A549 (cell line): ENCODE data around the gene PTPRN2. TPM values are rescaled to one million over a fixed set of nuclear protein-coding genes. Genes with fewer than 3 reads are reported as not detected.
A peak's percentile ranks its signal among the peaks of the same experiment; 100 is the strongest.

Experiments
- ATAC-seq, 2 experiments: fragments of 200-7000 bp in 1 of 2; fragments of >200 bp in 1 of 2; cut with Nextera tagmentation in 1 of 2; cut with Tn5 transposase in 1 of 2; 3 replicates each; pipeline versions ENCODE4 v1.8.0 to v1.9.1; 2018 to 2020; ENCODE audit warnings: mild to moderate bottlenecking in 1 of 2, moderate library complexity in 1 of 2
- CTCF ChIA-PET: fragments of 300-600 bp; sonication (Branson Sonifier 250); formaldehyde crosslinking; extraction: SDS; loops from one replicate; lab custom pipeline; 2021; ENCODE audit warnings: antibody characterized with exemption, inconsistent platforms; lab: Yijun Ruan, JAX
- POLR2A ChIA-PET: fragments of 350-600 bp; formaldehyde crosslinking; extraction: SDS; loops from one replicate; lab custom pipeline; 2021; ENCODE audit warnings: antibody characterized with exemption, inconsistent platforms; lab: Yijun Ruan, JAX
- DNase-seq, 2 experiments: peaks; one replicate each; pipeline versions ENCODE4 v3.0.0 to v3.0.0-alpha.2; 2011 to 2016; ENCODE audit warnings: low read depth in 1 of 2, low spot score in 1 of 2
- FAIRE-seq: peaks from 2 replicates; lab custom pipeline; 2011; peaks lifted over from hg19 to GRCh38; lab: Jason Lieb, UNC
- H3K27ac ChIP-seq, 2 experiments: fragments of >200 bp; sonication (Bioruptor Twin); formaldehyde crosslinking; 3 replicates each; pipeline ENCODE4 v1.5.1; 2016 to 2017
- H3K4me1 ChIP-seq: fragments of >200 bp; sonication (Bioruptor Twin); formaldehyde crosslinking; 3 replicates; pipeline ENCODE4 v1.6.1; 2016
- H3K4me2 ChIP-seq: fragments of >200 bp; sonication (Bioruptor Twin); formaldehyde crosslinking; 3 replicates; pipeline ENCODE4 v1.6.1; 2016
- H3K4me3 ChIP-seq: fragments of >200 bp; sonication (Bioruptor Twin); formaldehyde crosslinking; 3 replicates; pipeline ENCODE4 v1.5.1; 2016
- H3K9me3 ChIP-seq: fragments of >200 bp; sonication (Bioruptor Twin); formaldehyde crosslinking; 3 replicates; pipeline ENCODE4 v1.6.1; 2016
- CHD2 ChIP-seq: fragments of 150-350 bp; IDR thresholded peaks from 2 replicates; pipeline ENCODE4 v1.6.1; 2014; ENCODE audit warnings: low read length; ENCODE audit not compliant: partially characterized antibody
- CHD4 ChIP-seq: fragments of 200-600 bp; sonication (generic); IDR thresholded peaks from 2 replicates; pipeline ENCODE4 v1.6.1; 2016; ENCODE audit warnings: antibody characterized with exemption, mild to moderate bottlenecking, borderline replicate concordance
- ESRRA ChIP-seq: fragments of 150-350 bp; IDR thresholded peaks from 2 replicates; pipeline ENCODE4 v1.6.1; 2014; ENCODE audit warnings: mild to moderate bottlenecking, low read length, borderline replicate concordance
- FOSL2 ChIP-seq, 2 experiments: fragments of 450-650 bp in 1 of 2; fragments of >200 bp in 1 of 2; sonication (Bioruptor Twin) in 1 of 2; formaldehyde crosslinking; IDR thresholded peaks; 2 replicates each; pipeline versions ENCODE4 v1.5.0 to v1.6.1; 2016 to 2020; ENCODE audit warnings: mild to moderate bottlenecking in 1 of 2, moderate library complexity in 1 of 2
- FOXS1 ChIP-seq: fragments of 250-450 bp; sonication (Bioruptor Pico); IDR thresholded peaks from 2 replicates; pipeline ENCODE4 v1.5.0; 2020; ENCODE audit warnings: mild to moderate bottlenecking, moderate library complexity
- HDAC2 ChIP-seq: fragments of 200-600 bp; sonication (generic); IDR thresholded peaks from 2 replicates; pipeline ENCODE4 v1.6.1; 2016
- HMGXB4 ChIP-seq: fragments of 250-450 bp; sonication (Bioruptor Pico); IDR thresholded peaks from 2 replicates; pipeline ENCODE4 v1.5.0; 2021; ENCODE audit warnings: mild to moderate bottlenecking, moderate library complexity, borderline replicate concordance
- HOXB13 ChIP-seq: fragments of 250-450 bp; sonication (Bioruptor Pico); IDR thresholded peaks from 2 replicates; pipeline ENCODE4 v1.5.0; 2020; ENCODE audit warnings: low read depth, mild to moderate bottlenecking, moderate library complexity
- JUN ChIP-seq, 2 experiments: fragments of >200 bp; sonication (Bioruptor Twin); formaldehyde crosslinking; IDR thresholded peaks; 2 replicates in 1 of 2; 3 replicates in 1 of 2; pipeline ENCODE4 v1.6.1; 2016 to 2017
- JUNB ChIP-seq: fragments of >200 bp; sonication (Bioruptor Twin); formaldehyde crosslinking; IDR thresholded peaks from 2 replicates; pipeline ENCODE4 v1.6.1; 2016
- MAZ ChIP-seq: fragments of 150-350 bp; IDR thresholded peaks from 2 replicates; pipeline ENCODE4 v1.6.1; 2014; ENCODE audit warnings: antibody characterized with exemption, low read depth, low read length, borderline replicate concordance
- NR3C1 ChIP-seq: fragments of >200 bp; sonication (Bioruptor Twin); formaldehyde crosslinking; IDR thresholded peaks from 3 replicates; pipeline ENCODE4 v1.6.1; 2017
- POLR2A ChIP-seq: IDR thresholded peaks from 2 replicates; pipeline ENCODE4 v1.6.1; 2012; ENCODE audit warnings: mild to moderate bottlenecking, low read length
- RNF2 ChIP-seq: fragments of 200-600 bp; sonication (generic); IDR thresholded peaks from 2 replicates; pipeline ENCODE4 v1.6.1; 2016; ENCODE audit warnings: low read depth, mild to moderate bottlenecking, antibody characterized with exemption, moderate library complexity, borderline replicate concordance
- TFCP2L1 ChIP-seq: fragments of 250-450 bp; sonication (Bioruptor Pico); IDR thresholded peaks from 2 replicates; pipeline ENCODE4 v1.5.0; 2021; ENCODE audit warnings: mild to moderate bottlenecking
- ZSCAN20 ChIP-seq: fragments of 250-450 bp; sonication (Bioruptor Pico); IDR thresholded peaks from 2 replicates; pipeline ENCODE4 v1.8.0; 2022; ENCODE audit warnings: mild to moderate bottlenecking, moderate library complexity
- WGBS: methylation state at CpG from one replicate; pipeline ENCODE4 v1.1.6; 2017; ENCODE audit errors: missing lambda C conversion rate; 5-methylcytosine and 5-hydroxymethylcytosine counted together
- polyA plus RNA-seq, 4 experiments: library from polyadenylated mRNA; depleted of rRNA in 3 of 4; stranded (reverse); fragments of >200 nt; fragmentation: RNase III in 1 of 4; extraction: RNeasy Plus Mini Kit Qiagen cat#74134 plus additional on column Dnase treatment in 1 of 4; gene quantifications; 2 replicates in 3 of 4; 3 replicates in 1 of 4; pipeline ENCODE4 v1.2.3, GENCODE V29; 2011 to 2017
- TF ChIP-seq, protein P1 (sequence below): fragments of >200 bp; sonication (Bioruptor Twin); formaldehyde crosslinking; IDR thresholded peaks from 3 replicates; pipeline ENCODE4 v1.5.1; 2016
- TF ChIP-seq, protein P2 (sequence below): fragments of >200 bp; sonication (Bioruptor Twin); formaldehyde crosslinking; IDR thresholded peaks from 2 replicates; pipeline ENCODE4 v1.6.1; 2016
- TF ChIP-seq, protein P3 (sequence below): fragments of 200-600 bp; sonication (generic); IDR thresholded peaks from 2 replicates; pipeline ENCODE4 v1.6.1; 2016; ENCODE audit warnings: antibody characterized with exemption, mild to moderate bottlenecking, moderate library complexity

Gene PTPRN2
- polyA plus RNA-seq, 2 of the 4 experiments (the other 2 are of a cell fraction) = 0.41 to 1.2 TPM

GRCh38 chr7:158430308-158431034 lies 157.2 kb downstream of the PTPRN2 start:
- Histone ChIP-seq H3K27ac (peak overlapping the region; percentile 90 to 91; a peak in 4 of 6 replicates), H3K9me3 (peaks cover 3% of the 10 kb centered on the region; the same call in 1 of the 3 replicates), H3K4me3 (no peak overlapping the region), H3K4me2 (peak overlapping the region; percentile 91; the same call in 1 of the 3 replicates), H3K4me1 (peaks cover 29% of the 10 kb centered on the region)
- no peak for FAIRE-seq
- no peak for DNase-seq
- POLR2A ChIA-PET = no interaction called here
- TF ChIP-seq, protein P1, sequence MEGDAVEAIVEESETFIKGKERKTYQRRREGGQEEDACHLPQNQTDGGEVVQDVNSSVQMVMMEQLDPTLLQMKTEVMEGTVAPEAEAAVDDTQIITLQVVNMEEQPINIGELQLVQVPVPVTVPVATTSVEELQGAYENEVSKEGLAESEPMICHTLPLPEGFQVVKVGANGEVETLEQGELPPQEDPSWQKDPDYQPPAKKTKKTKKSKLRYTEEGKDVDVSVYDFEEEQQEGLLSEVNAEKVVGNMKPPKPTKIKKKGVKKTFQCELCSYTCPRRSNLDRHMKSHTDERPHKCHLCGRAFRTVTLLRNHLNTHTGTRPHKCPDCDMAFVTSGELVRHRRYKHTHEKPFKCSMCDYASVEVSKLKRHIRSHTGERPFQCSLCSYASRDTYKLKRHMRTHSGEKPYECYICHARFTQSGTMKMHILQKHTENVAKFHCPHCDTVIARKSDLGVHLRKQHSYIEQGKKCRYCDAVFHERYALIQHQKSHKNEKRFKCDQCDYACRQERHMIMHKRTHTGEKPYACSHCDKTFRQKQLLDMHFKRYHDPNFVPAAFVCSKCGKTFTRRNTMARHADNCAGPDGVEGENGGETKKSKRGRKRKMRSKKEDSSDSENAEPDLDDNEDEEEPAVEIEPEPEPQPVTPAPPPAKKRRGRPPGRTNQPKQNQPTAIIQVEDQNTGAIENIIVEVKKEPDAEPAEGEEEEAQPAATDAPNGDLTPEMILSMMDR = no peak
- TF ChIP-seq CHD2 (no peak), ESRRA (no peak)
- WGBS = 95% methylated on average over 21 of the region's 22 CpGs
- no peak for ATAC-seq
- CTCF ChIA-PET = no interaction called here

- ChIA-PET CTCF (interaction anchor here (0.6 to 1.0 kb wide), 2 partner anchors 19 to 405 kb away, joined by 4 to 5 read pairs; no protein-coding TSS in a partner anchor), POLR2A (no interaction called here)
- 86% methylated on average over 21 of the region's 24 CpGs for WGBS
- ATAC-seq (no peak), FAIRE-seq (no peak), DNase-seq (no peak)
- Histone ChIP-seq H3K9me3 (no peaks in the 10 kb centered on the region), H3K4me1 (peaks cover 27% of the 10 kb centered on the region), H3K4me3 (no peak overlapping the region), H3K27ac (peak overlapping the region; percentile 60 to 90; a peak in 3 of 6 replicates), H3K4me2 (no peak overlapping the region)
- TF ChIP-seq JUN (IDR thresholded peaks at IDR 0.05) (no peak), POLR2A (no peak), FOSL2 (IDR thresholded peaks at IDR 0.05) (no peak), FOSL2 (CRISPR knock-in tag; IDR thresholded peaks at IDR 0.05) (no peak), HDAC2 (no peak), CHD4 (no peak), MAZ (no peak)
Observed at GRCh38 chr7:158428837-158429753, 158.5 kb downstream of the PTPRN2 start.

GRCh38 chr7:158428131-158428836 lies 159.3 kb downstream of the PTPRN2 start:
- no peak for FAIRE-seq
- 90% methylated on average over 26 of the region's 26 CpGs for WGBS
- CTCF ChIA-PET = interaction anchor here (1.0 kb wide), 1 partner anchor 19 kb away, joined by 4 read pairs; no protein-coding TSS in a partner anchor
- TF ChIP-seq JUNB (no peak), ZSCAN20 (CRISPR knock-in tag) (no peak), NR3C1 (no peak), FOXS1 (CRISPR knock-in tag) (no peak), HOXB13 (CRISPR knock-in tag) (no peak), TFCP2L1 (CRISPR knock-in tag) (no peak), CHD2 (no peak), MAZ (no peak), RNF2 (no peak), HMGXB4 (CRISPR knock-in tag) (no peak)
- TF ChIP-seq, protein P2, sequence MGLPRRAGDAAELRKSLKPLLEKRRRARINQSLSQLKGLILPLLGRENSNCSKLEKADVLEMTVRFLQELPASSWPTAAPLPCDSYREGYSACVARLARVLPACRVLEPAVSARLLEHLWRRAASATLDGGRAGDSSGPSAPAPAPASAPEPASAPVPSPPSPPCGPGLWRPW = no peak
- TF ChIP-seq, protein P3, sequence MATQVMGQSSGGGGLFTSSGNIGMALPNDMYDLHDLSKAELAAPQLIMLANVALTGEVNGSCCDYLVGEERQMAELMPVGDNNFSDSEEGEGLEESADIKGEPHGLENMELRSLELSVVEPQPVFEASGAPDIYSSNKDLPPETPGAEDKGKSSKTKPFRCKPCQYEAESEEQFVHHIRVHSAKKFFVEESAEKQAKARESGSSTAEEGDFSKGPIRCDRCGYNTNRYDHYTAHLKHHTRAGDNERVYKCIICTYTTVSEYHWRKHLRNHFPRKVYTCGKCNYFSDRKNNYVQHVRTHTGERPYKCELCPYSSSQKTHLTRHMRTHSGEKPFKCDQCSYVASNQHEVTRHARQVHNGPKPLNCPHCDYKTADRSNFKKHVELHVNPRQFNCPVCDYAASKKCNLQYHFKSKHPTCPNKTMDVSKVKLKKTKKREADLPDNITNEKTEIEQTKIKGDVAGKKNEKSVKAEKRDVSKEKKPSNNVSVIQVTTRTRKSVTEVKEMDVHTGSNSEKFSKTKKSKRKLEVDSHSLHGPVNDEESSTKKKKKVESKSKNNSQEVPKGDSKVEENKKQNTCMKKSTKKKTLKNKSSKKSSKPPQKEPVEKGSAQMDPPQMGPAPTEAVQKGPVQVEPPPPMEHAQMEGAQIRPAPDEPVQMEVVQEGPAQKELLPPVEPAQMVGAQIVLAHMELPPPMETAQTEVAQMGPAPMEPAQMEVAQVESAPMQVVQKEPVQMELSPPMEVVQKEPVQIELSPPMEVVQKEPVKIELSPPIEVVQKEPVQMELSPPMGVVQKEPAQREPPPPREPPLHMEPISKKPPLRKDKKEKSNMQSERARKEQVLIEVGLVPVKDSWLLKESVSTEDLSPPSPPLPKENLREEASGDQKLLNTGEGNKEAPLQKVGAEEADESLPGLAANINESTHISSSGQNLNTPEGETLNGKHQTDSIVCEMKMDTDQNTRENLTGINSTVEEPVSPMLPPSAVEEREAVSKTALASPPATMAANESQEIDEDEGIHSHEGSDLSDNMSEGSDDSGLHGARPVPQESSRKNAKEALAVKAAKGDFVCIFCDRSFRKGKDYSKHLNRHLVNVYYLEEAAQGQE = no peak

More at GRCh38 chr7:158428131-158428836, 159.3 kb downstream of the PTPRN2 start:
- DNase-seq = no peak
- H3K4me3 ChIP-seq = no peak overlapping the region
- H3K4me2 ChIP-seq = no peak overlapping the region
- no peak for ATAC-seq
- peak overlapping the region in 1 of 2 experiments; percentile 90; a peak in 1 of 6 replicates for H3K27ac ChIP-seq
- no peaks in the 10 kb centered on the region for H3K9me3 ChIP-seq
- H3K4me1 ChIP-seq = peaks cover 19% of the 10 kb centered on the region
- POLR2A ChIA-PET = no interaction called here
